SW480 (cell line): ENCODE results near the gene ITFG2.
"Not testable (repeated sequence)": the region's sequence is repeated elsewhere in the genome, so short reads cannot be mapped to it uniquely, and the experiment has no call there.

Experiments
- DNase-seq: peaks from one replicate; pipeline ENCODE4 v3.0.0-alpha.2; 2016; ENCODE audit warnings: low spot score

The ITFG2 gene

DNA sequence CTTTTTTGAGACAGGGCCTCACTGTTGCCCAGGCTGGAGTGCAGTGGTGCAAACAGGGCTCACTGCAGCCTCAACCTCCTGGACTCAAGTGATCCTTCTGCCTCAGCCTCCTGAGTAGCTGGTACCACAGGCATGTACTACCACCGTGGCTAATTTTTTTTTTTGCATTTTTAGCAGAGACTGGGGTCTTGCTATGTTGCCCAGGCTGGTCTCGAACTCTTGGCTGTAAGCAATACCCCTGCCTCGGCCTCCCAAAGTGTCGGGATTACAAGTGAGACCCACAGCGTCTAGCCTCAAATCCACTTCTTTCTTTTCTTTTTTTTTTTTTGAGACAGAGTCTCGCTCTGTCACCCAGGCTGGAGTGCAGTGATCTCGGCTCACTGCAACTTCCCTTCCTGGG, 50.9 kb downstream of the ITFG2 start:
- DNase-seq = not testable (repeated sequence)

- DNase-seq = no peak
These were observed 51.7 kb downstream of the ITFG2 start for GRCh38 chr12:2864198-2864597.

DNA sequence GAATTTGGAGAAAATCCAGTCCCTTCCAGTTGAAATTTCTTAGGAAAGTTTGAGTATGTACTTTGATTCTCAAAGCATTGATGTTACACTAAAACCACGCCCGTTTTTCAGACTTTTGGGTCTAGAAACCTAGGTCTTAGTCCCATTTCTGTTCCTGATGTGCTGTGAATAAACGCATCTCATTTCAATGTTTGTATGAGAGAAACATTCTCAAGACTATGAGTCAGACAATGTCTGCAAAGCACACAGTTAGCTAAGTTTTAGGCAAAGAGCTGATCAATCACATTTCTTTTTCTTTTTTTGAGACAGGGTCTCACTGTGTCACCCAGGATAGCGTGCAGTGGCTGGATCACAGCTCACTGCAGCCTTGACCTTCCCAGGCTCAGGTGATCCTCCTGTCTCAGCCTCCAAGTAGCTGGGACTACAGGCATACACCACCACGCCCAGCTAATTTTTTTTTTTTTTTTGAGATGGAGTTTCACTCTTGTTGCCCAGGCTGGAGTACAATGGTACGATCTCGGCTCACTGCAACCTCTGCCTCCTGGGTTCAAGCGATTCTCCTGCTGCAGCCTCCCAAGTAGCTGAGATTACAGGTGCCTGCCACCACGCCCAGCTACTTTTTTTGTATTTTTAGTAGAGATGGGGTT, 56.6 kb downstream of the ITFG2 start:
- DNase-seq = not testable (repeated sequence)
